Testis (tissue), 2 donors: ENCODE results near the gene SNX6.
"Not testable (repeated sequence)": the region's sequence is repeated elsewhere in the genome, so short reads cannot be mapped to it uniquely, and the experiment has no call there.

Experiments used
- CTCF ChIP-seq, 3 experiments: fragments of 450-650 bp in 2 of 3; fragments of 200-600 bp in 1 of 3; sonication (generic) in 1 of 3; IDR thresholded peaks; one replicate each; pipeline ENCODE4 v1.5.1; 2016 to 2019; ENCODE audit warnings: antibody characterized with exemption in 3 of 3, mild to moderate bottlenecking in 2 of 3, moderate library complexity in 1 of 3
- POLR2A ChIP-seq: fragments of 450-650 bp; IDR thresholded peaks from one replicate; pipeline ENCODE4 v1.6.1; 2017; ENCODE audit warnings: antibody characterized with exemption, mild to moderate bottlenecking, moderate library complexity

- TF ChIP-seq CTCF (IDR thresholded peaks at IDR 0.05); POLR2A: not testable (repeated sequence)
These were observed 67.7 kb downstream of the SNX6 start for GRCh38 chr14:34562037-34562775.
